NCI-H1436 treated with DMSO at 0.1 percent for 48 hours (cell line): ENCODE results near the gene CALML6.

Source experiments
- DNase-seq: peaks from one replicate; lab custom pipeline; 2025; lab: John Stamatoyannopoulos, UW

The CALML6 gene

DNA sequence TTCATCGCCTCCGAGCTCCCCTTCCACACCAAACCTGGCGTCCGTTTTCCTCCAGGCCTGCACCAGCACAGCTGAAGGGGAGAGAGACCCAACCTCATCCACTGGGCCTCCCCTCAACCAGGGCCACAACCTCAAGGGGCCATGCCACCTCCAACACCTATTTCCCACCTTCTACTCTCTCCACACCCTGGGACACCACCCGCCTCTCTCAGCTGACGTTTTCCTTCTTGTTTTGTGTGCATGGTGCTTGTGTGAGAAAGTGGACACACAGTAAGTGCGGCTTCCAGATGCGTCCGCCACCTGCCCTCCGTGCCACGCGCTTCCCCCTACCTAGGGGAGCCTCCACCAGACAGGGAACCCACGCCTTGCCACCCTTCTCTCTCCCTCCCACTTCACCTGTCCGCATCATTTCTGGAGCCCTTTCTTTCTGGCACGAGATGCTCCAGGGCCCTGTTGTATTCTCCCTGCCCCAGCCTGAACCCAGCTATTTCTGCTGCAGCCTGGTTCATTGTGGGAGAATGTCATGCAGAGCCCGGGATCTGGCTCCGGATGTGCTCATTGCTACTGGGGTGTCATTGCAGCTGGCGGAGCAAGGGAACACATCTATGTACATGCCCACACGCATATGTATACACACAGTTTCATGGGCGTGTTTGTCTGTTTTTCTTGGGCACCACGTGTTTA, 22.8 kb upstream of the CALML6 start:
- DNase-seq, result no peak

DNA sequence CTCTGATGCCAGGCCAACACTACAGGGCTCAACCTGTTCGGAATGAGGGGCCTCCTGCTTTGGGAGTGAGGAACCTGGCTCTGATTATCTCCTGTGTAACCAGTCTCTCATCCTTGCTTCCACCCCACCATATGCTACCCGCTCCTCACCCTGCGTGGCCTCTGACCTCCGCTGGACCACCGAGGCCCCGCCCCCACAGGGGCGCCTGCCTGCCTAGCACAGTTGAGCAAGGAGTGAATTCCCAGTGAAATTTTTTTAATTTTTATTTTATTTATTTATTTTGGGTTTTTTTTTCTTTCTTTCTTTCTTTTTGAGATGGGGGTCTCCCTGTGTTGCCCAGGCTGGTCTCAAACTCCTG, 22.3 kb upstream of the CALML6 start:
- DNase-seq, result no peak

DNA sequence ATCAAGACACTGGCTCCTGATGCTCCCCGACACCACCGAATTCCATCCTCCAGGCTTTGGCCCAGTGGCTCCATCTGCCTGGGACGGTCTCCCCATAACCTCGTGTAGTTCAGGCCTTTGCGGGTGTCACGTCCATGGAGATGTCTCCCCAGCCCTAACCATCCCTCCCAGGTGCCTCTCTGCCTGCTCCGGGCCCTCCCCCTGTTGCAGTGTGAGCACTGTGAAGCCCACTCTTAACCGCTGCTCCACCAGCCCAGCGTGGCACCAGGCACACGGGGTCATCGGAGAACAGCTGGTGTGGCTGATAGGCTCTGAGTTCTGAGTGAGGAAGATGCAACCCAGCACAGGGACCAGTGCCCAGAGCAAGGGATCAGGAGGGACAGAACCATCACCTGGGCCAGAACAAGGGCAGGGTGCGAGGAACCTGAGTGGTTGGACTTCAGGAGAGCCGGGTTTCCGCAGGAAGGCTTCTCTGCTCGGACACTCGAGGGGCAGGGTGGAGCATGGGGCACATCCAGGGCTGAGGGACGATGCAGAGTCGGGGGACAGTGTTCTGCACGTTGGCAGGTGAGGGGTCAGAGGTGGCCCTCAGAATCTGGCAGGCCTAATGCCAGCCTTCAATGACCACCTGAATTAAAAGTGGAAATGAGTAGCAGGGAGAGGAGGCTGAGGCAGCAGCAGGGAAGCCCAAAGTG, 21.6 kb upstream of the CALML6 start:
- DNase-seq, result no peak

DNA sequence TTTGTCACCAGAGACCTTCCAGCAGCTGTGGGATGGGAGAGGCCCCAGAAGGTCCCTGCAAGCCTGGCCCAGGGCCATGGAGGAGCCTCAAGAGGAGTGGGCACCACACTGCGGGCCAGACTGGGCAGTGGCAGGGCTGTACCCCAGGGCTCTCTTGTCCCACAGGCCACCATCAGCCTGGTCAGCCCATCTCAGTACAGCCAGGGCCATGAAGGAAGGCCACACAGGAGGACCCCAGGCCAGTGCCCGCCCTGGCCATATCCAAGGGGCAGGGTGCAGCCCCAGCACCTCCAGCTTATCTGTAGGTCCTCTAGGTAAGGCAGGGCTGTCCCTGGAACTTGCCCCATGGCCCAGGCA, 21.1 kb upstream of the CALML6 start:
- no peak for DNase-seq

DNA sequence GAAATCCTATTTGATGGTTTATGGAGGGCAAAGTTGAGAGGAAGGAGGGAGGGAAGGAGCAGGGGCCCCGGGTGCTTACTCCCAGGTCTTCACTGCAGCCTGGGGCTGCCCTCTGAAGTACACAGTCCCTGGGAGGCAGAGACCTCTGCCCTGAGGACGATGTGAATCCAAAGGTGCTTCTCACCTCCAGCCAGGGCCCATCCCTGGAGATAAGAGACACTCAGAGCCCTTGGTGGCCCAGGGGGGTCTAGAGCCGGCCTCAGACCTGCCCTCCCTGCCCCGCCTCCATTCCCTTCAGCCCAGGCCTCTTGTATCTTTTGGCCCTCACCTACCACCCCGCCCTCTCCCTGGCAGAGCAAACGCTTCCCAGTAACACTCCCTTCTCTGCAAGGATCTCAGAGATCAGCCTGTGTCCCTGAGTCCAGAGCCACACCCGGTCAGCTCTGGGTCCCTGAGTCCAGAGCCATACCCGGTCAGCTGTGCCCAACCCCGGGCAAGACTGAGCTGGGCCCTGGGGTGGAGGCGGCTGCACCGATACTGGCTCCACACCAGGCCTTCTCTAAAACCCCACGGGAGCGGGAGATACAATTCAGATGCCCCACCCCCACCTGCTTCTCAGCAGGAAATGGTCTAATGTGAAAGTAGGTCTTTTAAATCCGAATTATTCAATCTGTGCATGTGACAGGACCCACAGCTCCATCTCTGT, 20.6 kb upstream of the CALML6 start:
- no peak for DNase-seq

DNA sequence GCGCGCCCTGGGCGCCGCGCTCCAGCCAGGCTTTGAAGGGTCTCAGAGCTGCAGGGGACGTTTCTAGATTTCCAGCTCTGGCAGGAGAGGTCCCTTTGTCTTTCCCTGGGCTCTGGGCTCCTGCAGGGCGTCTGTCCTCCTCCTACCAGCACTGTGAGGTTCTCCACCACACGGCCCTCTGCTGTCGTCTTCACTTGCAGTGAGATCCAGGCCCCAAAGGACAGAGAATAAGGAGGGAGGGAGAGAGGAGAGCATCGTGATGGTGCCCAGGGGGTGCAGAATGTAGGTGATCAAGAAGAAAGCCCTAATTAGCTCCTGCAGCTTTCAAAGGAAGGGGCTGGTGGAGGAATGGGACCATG, 20.0 kb upstream of the CALML6 start:
- no peak for DNase-seq

DNA sequence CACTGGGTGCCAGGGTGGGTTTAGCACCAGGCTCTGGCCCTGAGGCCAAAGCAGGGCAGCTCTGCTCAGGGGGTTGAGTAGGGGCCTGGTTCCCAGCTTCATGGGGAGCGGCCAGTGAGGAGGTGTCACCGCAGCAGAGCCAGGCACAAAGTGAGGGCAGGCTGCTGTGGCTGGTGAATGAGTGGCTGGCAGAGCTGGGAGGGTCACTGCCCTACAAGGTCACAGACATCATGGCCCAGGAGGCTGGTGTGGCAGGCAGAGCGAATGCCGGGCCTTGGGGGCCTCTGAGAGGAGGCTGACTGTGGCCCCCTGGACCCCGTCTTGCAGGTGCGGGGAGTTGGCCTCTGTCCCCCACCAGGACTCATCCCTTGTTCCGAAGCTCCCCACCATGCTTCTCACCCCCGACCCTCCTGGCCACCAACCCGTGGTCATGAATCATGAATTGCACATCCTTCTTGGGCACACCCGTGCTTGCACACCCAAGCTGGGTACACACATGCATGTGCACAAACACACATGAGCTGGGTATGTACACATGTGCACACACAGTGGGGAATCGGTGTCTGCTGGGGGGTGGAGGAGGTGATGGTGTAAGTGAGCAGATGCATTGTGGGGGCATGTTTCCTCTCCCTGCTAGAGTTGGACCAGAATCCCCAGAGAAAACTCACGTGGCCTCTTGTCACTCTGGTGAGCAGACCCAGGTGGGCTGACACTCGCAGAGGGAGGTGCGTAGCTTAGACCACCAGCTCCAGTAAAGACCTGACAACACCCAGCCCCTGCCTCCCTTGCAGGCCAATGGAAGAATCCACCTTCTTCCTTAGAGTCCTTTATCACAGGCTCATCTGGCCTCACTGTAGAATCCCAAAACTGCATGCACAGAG, 19.4 kb upstream of the CALML6 start:
- DNase-seq, result no peak

DNA sequence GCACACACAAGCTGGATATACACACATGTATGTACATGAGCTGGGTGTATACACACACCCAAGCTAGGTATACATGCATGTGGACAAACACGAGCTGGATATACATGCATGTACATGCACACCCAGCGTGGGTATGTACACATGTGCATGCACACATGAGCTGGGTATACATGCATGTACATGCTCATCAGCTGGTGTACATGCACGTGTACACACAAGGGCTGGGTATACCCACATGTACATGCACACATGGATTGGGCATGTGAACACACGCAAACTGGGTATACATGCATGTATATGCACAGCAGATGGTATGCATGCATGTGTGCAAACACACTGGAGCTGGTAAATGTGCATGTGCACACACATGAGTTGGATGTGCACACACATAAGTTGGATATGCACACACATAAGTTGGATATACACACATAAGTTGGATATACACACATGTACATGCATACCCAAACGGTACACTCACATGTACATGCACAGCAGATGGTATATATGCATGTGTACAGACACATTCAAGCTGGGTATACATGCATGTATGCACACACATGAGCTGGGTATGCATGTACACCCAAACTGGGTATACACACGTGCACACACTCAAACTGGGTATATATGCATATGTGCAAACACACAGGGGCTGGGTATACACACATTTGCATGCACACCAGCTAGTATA, 16.7 kb upstream of the CALML6 start:
- DNase-seq, result no peak

DNA sequence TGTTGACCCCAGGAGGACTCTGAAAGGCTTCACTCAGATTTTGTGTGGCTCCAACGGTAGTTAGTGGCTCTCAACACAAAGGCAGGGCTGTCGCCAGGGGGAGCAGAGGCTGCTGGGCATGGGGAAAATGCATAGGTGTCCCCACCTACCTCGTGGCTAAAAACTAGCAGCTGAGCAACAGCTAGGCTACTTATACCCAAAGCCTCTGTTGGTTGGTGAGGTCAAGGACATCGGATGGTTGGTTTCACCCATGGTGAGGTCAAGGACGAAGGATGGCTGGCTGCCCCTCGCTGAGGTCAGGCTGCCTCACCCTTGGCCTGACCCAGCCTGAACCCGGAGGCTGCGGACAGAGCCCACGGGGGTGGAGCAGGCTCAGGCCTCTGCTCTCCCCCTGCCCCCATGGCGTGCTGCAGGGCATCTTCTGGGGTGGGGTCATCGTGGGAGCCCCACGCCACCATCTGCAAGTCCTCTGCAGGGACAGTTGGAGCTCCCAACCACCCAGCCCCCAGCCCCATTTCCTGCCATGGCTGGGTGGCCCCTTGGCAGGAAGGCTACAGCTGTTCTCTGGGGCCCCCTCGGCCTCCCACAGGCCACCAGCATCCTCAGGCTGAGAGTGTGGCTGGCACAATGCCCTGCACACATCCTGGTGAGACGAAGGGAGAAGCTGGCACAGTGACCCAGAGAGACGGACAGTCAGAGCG, 15.6 kb upstream of the CALML6 start:
- DNase-seq, result no peak

DNA sequence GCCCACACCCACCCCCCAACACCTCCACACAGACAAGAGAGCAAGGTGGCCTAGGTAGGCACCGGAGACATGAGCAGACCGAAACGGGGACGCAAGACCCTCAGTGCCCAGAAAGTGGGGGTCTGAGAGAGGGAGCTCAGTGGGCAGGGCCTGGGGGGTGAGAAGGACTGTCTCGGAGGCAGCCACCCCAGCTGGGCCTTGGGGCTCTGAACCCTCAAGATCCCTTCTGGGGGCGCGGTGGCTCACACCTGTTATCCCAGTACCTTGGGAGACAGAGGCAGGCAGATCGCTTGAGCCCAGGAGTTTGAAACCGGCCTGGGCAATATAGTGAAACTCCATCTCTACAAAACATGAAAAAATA, 15.1 kb upstream of the CALML6 start:
- no peak for DNase-seq

DNA sequence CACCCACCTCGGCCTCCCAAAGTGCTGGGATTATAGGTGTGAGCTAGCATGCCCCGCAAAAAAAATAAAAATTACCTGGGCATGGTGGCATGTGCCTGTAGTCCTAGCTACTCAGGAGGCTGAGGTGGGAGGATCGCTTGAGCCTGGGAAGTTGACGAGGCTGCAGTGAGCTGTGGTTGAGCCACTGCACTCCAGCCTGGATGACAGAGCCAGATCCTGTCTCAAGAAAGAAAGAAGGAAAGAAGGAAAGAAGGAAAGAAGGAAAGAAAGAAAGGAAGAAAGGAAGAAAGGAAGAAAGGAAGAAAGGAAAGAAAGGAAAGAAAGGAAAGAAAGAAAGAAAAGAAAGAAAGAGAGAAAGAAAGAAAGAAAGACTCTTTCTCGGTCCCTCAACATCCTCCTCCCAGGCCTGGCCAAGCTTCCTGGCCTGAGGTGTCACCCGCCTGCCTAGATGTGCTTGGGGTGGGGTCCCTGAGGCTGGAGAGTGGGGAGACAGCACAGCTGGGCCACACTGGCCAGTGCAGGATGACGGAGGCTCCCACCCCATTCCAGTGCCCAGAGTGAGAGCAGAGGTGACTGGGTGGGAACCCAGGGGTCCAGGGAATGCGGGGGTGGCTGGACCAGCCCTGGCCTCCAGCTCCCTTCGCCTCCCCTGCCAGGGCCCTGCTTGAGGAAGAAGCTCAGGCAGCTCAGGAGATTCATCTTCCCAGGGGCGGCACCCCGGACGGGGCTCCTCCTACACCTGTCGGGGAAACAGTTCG, 14.0 kb upstream of the CALML6 start:
- no peak for DNase-seq

DNA sequence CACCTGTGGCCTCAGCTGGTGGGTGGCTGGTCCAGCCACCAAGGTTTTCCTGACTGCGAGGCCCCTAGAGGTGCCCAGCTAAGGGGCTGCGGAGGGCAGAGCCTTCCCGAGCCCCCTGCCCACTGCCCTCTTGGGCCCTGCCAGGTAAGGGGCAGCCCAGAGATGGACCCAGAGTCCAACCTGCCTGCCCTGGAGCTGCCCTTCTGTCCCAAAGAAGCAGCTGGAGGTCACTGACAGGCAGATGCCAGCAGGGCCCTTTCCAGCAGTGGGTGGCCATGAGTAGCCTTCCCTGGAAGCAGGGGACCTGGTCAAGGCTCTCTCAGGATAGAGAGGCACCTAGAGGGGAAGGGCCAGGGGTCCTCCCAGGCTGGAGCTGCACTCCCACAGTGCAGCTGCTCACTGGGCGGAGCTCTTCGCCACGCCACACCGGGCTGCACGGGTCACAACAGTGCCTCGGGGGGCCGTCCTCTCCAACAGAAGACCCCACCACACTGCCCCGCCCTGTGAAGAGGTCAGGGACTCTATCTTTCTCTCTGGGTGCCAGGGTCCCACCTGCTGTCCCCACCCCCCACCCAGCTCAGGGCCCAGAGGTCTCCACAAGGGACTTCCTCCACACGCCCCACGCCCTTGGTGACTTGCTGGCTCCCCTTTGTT, 13.3 kb upstream of the CALML6 start:
- no peak for DNase-seq

DNA sequence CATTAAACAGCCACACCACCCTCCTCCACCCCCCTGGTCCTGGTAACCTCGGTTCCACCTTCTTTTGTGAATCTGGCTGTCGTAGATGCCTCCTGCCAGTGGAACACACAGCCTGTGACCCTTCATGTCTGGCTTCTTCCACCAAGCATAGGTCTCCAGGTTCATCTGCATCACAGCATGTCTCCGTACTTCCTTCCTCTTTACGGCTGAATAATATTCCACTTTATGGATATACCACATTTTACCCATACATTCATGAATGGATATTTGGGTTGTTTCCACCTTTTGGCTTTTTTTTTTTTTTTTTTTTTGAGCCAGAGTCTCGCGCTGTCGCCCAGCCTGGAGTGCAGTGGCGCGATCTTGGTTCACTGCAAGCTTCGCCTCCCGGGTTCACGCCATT, 11.8 kb upstream of the CALML6 start:
- DNase-seq, result no peak

DNA sequence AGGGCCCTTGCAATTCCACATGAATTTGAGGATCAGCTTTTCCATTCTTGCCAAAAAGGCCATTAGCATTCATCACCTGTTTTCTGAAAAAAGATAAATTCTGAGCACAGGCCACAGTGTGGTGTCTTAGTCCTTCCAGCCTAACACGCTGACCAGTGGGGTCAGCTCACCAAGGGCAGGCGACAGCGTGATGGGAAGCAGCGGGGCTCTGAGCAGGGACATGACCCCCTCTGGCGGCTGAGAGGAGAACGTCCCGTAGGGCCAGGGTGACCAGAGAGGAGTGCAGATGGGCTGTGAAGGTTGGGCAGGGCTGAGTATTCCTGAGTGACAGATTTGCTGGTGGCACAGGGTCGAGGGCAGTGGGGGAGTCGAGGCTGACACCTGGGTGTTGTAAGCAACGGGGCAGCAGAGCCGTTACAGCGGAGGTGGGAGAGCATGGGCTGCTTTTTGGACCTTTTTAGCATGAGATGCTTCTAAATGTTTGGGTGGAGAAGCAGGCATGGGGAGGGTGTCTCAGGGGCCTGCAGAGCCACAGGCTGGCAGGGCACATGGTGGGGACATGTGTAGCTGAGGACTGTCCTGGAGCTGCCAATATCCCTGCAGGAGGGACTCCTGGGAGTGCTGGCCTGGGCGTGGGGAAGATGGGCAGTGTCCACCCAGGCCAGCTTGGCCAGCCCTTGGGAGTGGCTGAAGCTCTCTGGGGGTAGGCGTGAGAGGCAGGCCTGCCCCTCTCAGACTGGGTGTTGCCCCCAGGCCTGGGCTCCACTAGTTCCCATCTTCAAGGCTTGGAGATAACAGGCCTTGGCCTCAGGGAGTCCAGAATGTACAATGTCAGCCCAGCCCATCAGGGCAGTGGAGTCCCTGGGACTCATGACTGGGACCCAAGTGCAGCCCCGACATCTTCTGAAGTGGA, 8.6 kb upstream of the CALML6 start:
- DNase-seq, result no peak

DNA sequence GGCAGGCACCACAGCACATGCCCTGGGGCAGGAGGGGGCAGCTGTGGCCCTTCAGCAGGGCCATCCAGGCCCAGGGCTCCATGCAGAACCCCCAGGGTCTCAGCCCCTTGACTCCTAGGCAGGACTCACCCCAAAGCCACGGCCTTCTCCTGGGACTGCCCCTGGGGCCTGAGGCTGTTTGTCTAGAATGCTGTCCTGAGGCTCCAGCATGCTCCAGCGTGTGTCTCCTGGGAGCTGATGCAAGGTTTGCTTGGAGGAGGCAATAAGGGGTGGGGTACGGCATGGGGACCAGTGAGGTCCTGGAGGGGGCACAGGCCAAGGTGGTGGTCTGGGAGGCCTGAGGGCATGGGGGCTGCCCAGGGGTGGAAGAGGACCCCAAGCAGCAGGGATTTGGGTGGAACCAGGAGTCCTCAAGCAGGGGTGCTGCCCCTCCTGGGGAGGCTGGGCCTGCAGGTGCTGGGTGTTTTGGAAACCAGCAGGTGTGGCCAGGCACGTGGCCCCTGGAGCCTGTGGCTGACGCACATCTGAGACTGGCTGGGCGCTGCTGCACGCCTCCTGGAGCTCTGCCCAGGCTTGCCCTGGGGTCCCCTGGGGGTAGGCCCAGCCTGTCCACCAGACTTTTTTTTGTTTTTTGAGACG, 7.8 kb upstream of the CALML6 start:
- peak; percentile 43 for DNase-seq

DNA sequence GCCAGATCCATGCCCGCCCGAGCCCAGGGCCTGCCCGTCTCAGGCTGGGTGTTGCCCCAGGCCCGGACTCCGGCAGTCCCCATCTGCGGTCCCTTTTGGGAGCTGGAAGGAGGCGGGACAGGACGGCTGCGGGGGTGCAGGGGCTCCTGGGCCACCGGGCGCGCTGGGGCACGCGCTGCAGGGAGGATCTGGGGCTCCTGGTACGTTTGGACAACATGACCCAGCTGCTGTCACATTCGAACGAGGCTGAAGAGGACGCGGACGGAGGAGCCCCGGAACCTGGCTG, 6.6 kb upstream of the CALML6 start:
- no peak for DNase-seq

DNA sequence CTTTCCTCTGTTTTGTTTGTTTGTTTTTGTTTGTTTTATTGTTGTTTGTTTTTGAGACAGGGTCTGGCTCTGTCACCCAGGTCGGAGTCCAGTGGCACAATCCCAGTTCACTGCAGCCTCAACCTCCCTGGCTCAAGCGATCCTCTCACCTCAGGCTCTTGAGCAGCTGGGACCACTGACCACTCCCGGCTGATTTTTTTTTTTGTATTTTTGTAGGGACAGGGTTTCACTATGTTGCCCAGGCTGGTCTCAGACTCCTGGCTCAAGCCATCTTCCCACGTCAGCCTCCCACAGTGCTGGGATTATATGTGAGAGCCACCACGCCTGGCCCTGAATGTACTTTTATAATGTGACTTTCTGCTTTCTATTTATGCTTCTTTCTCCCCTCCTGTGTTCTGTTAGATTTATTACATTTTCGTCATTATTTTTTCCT, 5.0 kb upstream of the CALML6 start:
- no peak for DNase-seq

DNA sequence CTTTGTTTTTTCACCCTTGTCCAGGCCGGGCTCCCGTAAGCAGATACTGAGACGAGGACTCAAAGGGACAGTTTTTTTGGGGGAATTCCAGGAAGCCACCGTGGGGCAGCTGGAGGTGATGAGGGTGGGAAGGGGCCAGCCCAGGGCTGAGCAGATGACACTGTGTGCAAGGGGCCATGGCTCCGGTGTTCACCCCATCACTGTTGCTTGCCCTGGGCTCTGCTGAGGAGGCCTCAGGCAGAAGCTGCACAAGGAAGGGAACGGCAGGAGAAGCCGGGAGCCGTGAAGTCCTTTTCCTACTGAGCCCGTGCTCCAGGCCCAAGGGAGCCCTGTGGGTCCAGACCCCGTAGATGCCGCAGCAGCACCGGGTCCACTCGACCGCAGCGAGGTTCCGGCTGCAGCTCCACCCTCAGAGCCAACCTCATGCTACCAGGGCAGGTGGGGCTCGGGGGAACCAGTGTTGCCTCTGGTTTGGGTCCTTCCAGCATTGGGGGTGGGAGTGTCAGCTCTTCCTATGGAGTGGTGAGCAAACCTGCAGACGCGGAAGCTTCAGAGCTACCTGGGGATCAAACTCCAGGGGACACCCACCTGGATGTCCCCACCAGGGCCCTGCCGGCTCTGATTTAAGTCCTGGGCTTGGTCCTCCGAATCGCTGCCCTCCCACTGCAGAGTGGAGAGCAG, 4.3 kb upstream of the CALML6 start:
- no peak for DNase-seq
